ENCODE results near the gene SH3PXD2B. TPM values are rescaled to one million over a fixed set of nuclear protein-coding genes. Genes with fewer than 3 reads are reported as not detected.
"Not testable (repeated sequence)": the region's sequence is repeated elsewhere in the genome, so short reads cannot be mapped to it uniquely, and the experiment has no call there.

Gene SH3PXD2B
- polyA plus RNA-seq, 1 donor, result 11.0 TPM

- no peak overlapping the region for H3K27ac ChIP-seq (ENCODE audit: low read length)
Observed at GRCh38 chr5:172410160-172410559, 44.2 kb downstream of the SH3PXD2B start.

GRCh38 chr5:172409477-172409876 is 44.8 kb downstream of the SH3PXD2B start:
- H3K27ac ChIP-seq (ENCODE audit: low read length); H3K27me3 ChIP-seq (ENCODE audit: control insufficient read depth, insufficient read depth, low read length); H3K4me3 ChIP-seq (ENCODE audit: low read length); H3K36me3 ChIP-seq (ENCODE audit: control insufficient read depth, insufficient read depth, low read length); DNase-seq; H3K4me1 ChIP-seq (ENCODE audit: control insufficient read depth, insufficient read depth, low read length); H3K9me3 ChIP-seq (ENCODE audit: control insufficient read depth, low read depth, low read length): not testable (repeated sequence)
- WGBS (ENCODE audit: insufficient coverage, low lambda C conversion rate), result 95% methylated on average over 2 of the region's 5 CpGs

More at GRCh38 chr5:172410160-172410559, 44.2 kb downstream of the SH3PXD2B start:
- no peak overlapping the region for H3K4me3 ChIP-seq (ENCODE audit: low read length)
- H3K36me3 ChIP-seq (ENCODE audit: control insufficient read depth, insufficient read depth, low read length), result peaks cover 7% of the 10 kb centered on the region
- H3K9me3 ChIP-seq (ENCODE audit: control insufficient read depth, low read depth, low read length), result no peaks in the 10 kb centered on the region
- H3K4me1 ChIP-seq (ENCODE audit: control insufficient read depth, insufficient read depth, low read length), result peaks cover 10% of the 10 kb centered on the region
- no peaks in the 10 kb centered on the region for H3K27me3 ChIP-seq (ENCODE audit: control insufficient read depth, insufficient read depth, low read length)
- no CpG with 5 or more reads among the region's 4 CpGs for WGBS (ENCODE audit: insufficient coverage, low lambda C conversion rate)
- no peak for DNase-seq

- Histone ChIP-seq H3K4me1 (ENCODE audit: control insufficient read depth, insufficient read depth, low read length) (peaks cover under 1% of the 10 kb centered on the region), H3K4me3 (ENCODE audit: low read length) (no peak overlapping the region), H3K36me3 (ENCODE audit: control insufficient read depth, insufficient read depth, low read length) (peaks cover 8% of the 10 kb centered on the region), H3K9me3 (ENCODE audit: control insufficient read depth, low read depth, low read length) (peaks cover 1% of the 10 kb centered on the region), H3K27ac (ENCODE audit: low read length) (no peak overlapping the region), H3K27me3 (ENCODE audit: control insufficient read depth, insufficient read depth, low read length) (no peaks in the 10 kb centered on the region)
- WGBS (ENCODE audit: insufficient coverage, low lambda C conversion rate), result 87% methylated on average over 2 of the region's 9 CpGs
- DNase-seq, result no peak
Observed at GRCh38 chr5:172407822-172408221, 46.5 kb downstream of the SH3PXD2B start.

- peaks cover 11% of the 10 kb centered on the region for H3K36me3 ChIP-seq (ENCODE audit: control insufficient read depth, insufficient read depth, low read length)
- peaks cover 3% of the 10 kb centered on the region for H3K9me3 ChIP-seq (ENCODE audit: control insufficient read depth, low read depth, low read length)
- no peak for DNase-seq
- H3K4me1 ChIP-seq (ENCODE audit: control insufficient read depth, insufficient read depth, low read length), result peaks cover 5% of the 10 kb centered on the region
- H3K27me3 ChIP-seq (ENCODE audit: control insufficient read depth, insufficient read depth, low read length), result no peaks in the 10 kb centered on the region
- WGBS (ENCODE audit: insufficient coverage, low lambda C conversion rate), result no CpG with 5 or more reads among the region's 3 CpGs
- no peak overlapping the region for H3K27ac ChIP-seq (ENCODE audit: low read length)
- H3K4me3 ChIP-seq (ENCODE audit: low read length), result no peak overlapping the region
Observed at GRCh38 chr5:172407241-172407691, 47.1 kb downstream of the SH3PXD2B start.

GRCh38 chr5:172405226-172406107 is 48.9 kb downstream of the SH3PXD2B start:
- WGBS (ENCODE audit: insufficient coverage, low lambda C conversion rate), result 100% methylated on average over 1 of the region's 9 CpGs
- Histone ChIP-seq H3K4me1 (ENCODE audit: control insufficient read depth, insufficient read depth, low read length) (peaks cover 5% of the 10 kb centered on the region), H3K27me3 (ENCODE audit: control insufficient read depth, insufficient read depth, low read length) (no peaks in the 10 kb centered on the region), H3K36me3 (ENCODE audit: control insufficient read depth, insufficient read depth, low read length) (peaks cover 11% of the 10 kb centered on the region), H3K4me3 (ENCODE audit: low read length) (no peak overlapping the region), H3K9me3 (ENCODE audit: control insufficient read depth, low read depth, low read length) (peaks cover 3% of the 10 kb centered on the region), H3K27ac (ENCODE audit: low read length) (no peak overlapping the region)
- no peak for DNase-seq

GRCh38 chr5:172404746-172405145 is 49.6 kb downstream of the SH3PXD2B start:
- WGBS (ENCODE audit: insufficient coverage, low lambda C conversion rate), result 100% methylated on average over 1 of the region's 4 CpGs
- H3K4me3 ChIP-seq (ENCODE audit: low read length), result no peak overlapping the region
- H3K9me3 ChIP-seq (ENCODE audit: control insufficient read depth, low read depth, low read length), result peaks cover 3% of the 10 kb centered on the region
- H3K36me3 ChIP-seq (ENCODE audit: control insufficient read depth, insufficient read depth, low read length), result peaks cover 11% of the 10 kb centered on the region
- no peaks in the 10 kb centered on the region for H3K27me3 ChIP-seq (ENCODE audit: control insufficient read depth, insufficient read depth, low read length)
- H3K27ac ChIP-seq (ENCODE audit: low read length), result no peak overlapping the region
- peaks cover 5% of the 10 kb centered on the region for H3K4me1 ChIP-seq (ENCODE audit: control insufficient read depth, insufficient read depth, low read length)
- no peak for DNase-seq

- H3K4me1 ChIP-seq (ENCODE audit: control insufficient read depth, insufficient read depth, low read length), result peaks cover 5% of the 10 kb centered on the region
- WGBS (ENCODE audit: insufficient coverage, low lambda C conversion rate), result 100% methylated on average over 1 of the region's 7 CpGs
- H3K27ac ChIP-seq (ENCODE audit: low read length), result peak overlapping the region; percentile 64
- H3K36me3 ChIP-seq (ENCODE audit: control insufficient read depth, insufficient read depth, low read length), result peaks cover 11% of the 10 kb centered on the region
- H3K9me3 ChIP-seq (ENCODE audit: control insufficient read depth, low read depth, low read length), result peaks cover 3% of the 10 kb centered on the region
- no peaks in the 10 kb centered on the region for H3K27me3 ChIP-seq (ENCODE audit: control insufficient read depth, insufficient read depth, low read length)
- no peak overlapping the region for H3K4me3 ChIP-seq (ENCODE audit: low read length)
- DNase-seq, result no peak
Observed at GRCh38 chr5:172403817-172404216, 50.5 kb downstream of the SH3PXD2B start.

- H3K4me1 ChIP-seq (ENCODE audit: control insufficient read depth, insufficient read depth, low read length), result peaks cover 5% of the 10 kb centered on the region
- H3K27me3 ChIP-seq (ENCODE audit: control insufficient read depth, insufficient read depth, low read length), result no peaks in the 10 kb centered on the region
- peaks cover 11% of the 10 kb centered on the region for H3K36me3 ChIP-seq (ENCODE audit: control insufficient read depth, insufficient read depth, low read length)
- H3K4me3 ChIP-seq (ENCODE audit: low read length), result no peak overlapping the region
- WGBS (ENCODE audit: insufficient coverage, low lambda C conversion rate), result no CpG with 5 or more reads among the region's 11 CpGs
- peak; percentile 58 to 69 for DNase-seq
- peaks cover 3% of the 10 kb centered on the region for H3K9me3 ChIP-seq (ENCODE audit: control insufficient read depth, low read depth, low read length)
- H3K27ac ChIP-seq (ENCODE audit: low read length), result peak overlapping the region; percentile 64
Observed at GRCh38 chr5:172403189-172403796, 51.0 kb downstream of the SH3PXD2B start.

- Histone ChIP-seq H3K27ac (ENCODE audit: low read length) (peak overlapping the region; percentile 40), H3K4me1 (ENCODE audit: control insufficient read depth, insufficient read depth, low read length) (peaks cover 5% of the 10 kb centered on the region), H3K4me3 (ENCODE audit: low read length) (no peak overlapping the region), H3K27me3 (ENCODE audit: control insufficient read depth, insufficient read depth, low read length) (no peaks in the 10 kb centered on the region), H3K9me3 (ENCODE audit: control insufficient read depth, low read depth, low read length) (peaks cover 3% of the 10 kb centered on the region), H3K36me3 (ENCODE audit: control insufficient read depth, insufficient read depth, low read length) (peaks cover 11% of the 10 kb centered on the region)
- DNase-seq, result no peak
- WGBS (ENCODE audit: insufficient coverage, low lambda C conversion rate), result no CpG with 5 or more reads among the region's 13 CpGs
Observed at GRCh38 chr5:172402531-172403188, 51.7 kb downstream of the SH3PXD2B start.

GRCh38 chr5:172402031-172402430 is 52.3 kb downstream of the SH3PXD2B start:
- H3K4me3 ChIP-seq (ENCODE audit: low read length); H3K27ac ChIP-seq (ENCODE audit: low read length); DNase-seq: not testable (repeated sequence)

More at GRCh38 chr5:172402031-172402430, 52.3 kb downstream of the SH3PXD2B start:
- H3K27me3 ChIP-seq (ENCODE audit: control insufficient read depth, insufficient read depth, low read length); H3K4me1 ChIP-seq (ENCODE audit: control insufficient read depth, insufficient read depth, low read length); H3K9me3 ChIP-seq (ENCODE audit: control insufficient read depth, low read depth, low read length): not testable (repeated sequence)
- H3K36me3 ChIP-seq (ENCODE audit: control insufficient read depth, insufficient read depth, low read length), result peaks cover 11% of the 10 kb centered on the region
- WGBS (ENCODE audit: insufficient coverage, low lambda C conversion rate), result no CpG with 5 or more reads among the region's 6 CpGs

All from large intestine (tissue), 3 donors.